Renal cortex interstitium (tissue), 11 donors: ENCODE data around the gene GRIA1. TPM values are rescaled to one million over a fixed set of nuclear protein-coding genes. Genes with fewer than 3 reads are reported as not detected.

Source experiments
- DNase-seq, 11 donors: peaks; one replicate each; pipeline ENCODE4 v3.0.0-alpha.2; 2013; ENCODE audit warnings: low read depth in 9 of 11, low spot score in 4 of 11; ENCODE audit errors: extremely low read depth in 1 of 11
- polyA plus RNA-seq, 3 donors: library from polyadenylated mRNA; unstranded; fragments of 120-200 nt; gene quantifications; one replicate each; pipeline ENCODE4 v1.2.1, GENCODE V29; 2013; ENCODE audit not compliant: insufficient read length in 3 of 3

Gene GRIA1
- polyA plus RNA-seq, 3 donors = 2.4 to 3.6 (median 3.4) TPM

GRCh38 chr5:153584960-153585359 lies 94.5 kb downstream of the GRIA1 start:
- DNase-seq = no peak

DNA sequence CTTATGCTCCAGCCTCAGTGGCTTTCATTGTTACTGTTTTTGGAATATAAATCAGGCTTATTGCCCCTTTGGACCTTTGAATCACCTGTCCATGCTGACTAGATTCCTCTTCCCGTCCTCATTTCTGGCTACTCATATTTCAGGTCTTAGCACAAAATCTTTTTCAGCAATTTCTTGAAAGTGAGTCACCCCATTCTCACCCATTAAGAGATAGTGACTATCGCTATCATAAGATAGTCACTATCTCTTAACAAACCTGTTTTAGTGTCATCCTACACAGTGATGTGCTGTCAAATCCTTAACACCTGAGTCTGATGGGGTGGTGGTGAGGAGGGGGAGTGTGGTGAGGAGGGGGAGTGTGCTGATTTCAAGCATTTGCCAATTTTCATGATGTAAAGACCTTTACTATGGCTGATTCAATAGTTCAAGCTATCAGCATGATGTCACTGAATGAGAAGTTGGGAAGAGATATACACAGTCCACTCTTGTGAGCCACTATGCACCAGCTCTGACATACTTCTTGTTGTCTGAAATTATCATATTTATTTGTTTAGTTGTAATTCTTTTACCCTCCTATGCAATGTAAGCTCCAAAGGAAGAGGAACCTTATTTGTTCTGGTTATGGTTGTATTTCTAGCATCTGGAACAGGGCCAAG lies 95.3 kb downstream of the GRIA1 start:
- no peak for DNase-seq

- DNase-seq = peak in 1 of 11 donors; percentile 4
Measured at GRCh38 chr5:153592081-153592480, 101.6 kb downstream of the GRIA1 start.

- no peak for DNase-seq
Measured at GRCh38 chr5:153594785-153595184, 104.3 kb downstream of the GRIA1 start.

GRCh38 chr5:153598099-153598498 lies 107.6 kb downstream of the GRIA1 start:
- no peak for DNase-seq

- no peak for DNase-seq
Measured at GRCh38 chr5:153601377-153601776, 110.9 kb downstream of the GRIA1 start.

DNA sequence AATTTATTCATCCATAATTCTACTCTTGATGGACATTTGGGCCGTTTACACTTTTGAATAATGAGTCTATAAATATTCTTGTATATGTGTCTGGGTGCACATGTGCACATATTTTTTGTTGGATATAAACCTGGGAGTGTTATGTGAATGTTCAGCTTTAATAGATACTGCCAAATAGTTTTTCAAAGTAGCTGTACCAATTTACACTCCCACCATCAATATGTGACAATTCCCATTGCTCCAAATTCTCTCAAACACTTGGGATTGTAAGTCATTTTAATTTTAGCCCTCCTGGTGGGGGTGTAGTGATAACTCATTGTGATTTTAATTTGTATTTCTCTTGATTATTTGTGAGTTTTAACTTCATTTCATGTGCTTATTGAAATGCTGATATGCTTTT lies 114.9 kb downstream of the GRIA1 start:
- DNase-seq = no peak

GRCh38 chr5:153610009-153610408 lies 119.5 kb downstream of the GRIA1 start:
- no peak for DNase-seq

- no peak for DNase-seq
Measured at GRCh38 chr5:153610811-153611210, 120.3 kb downstream of the GRIA1 start.

- DNase-seq = no peak
Measured at GRCh38 chr5:153613144-153613543, 122.7 kb downstream of the GRIA1 start.

- no peak for DNase-seq
Measured at GRCh38 chr5:153613672-153614071, 123.2 kb downstream of the GRIA1 start.

GRCh38 chr5:153617190-153617589 lies 126.7 kb downstream of the GRIA1 start:
- no peak for DNase-seq

DNA sequence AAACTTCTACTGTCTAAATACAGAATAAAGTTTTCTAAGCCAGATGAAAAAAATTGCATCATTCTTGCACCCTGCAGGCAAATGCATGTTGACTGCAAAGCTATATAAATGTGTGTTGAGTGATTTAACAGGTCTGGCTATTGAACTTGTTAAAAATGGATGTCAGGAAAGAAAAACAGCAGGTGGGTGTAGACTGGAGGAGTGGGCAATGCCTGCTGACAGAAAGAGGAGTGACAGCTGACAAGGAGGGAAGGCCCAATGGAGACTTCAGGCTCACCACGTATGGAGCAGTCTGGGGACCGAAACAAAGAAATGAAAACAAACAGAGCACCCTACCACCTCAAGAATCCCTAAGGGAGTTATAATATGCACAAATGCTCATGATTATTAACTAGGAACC lies 127.8 kb downstream of the GRIA1 start:
- no peak for DNase-seq

- DNase-seq = no peak
Measured at GRCh38 chr5:153618867-153619266, 128.4 kb downstream of the GRIA1 start.

DNA sequence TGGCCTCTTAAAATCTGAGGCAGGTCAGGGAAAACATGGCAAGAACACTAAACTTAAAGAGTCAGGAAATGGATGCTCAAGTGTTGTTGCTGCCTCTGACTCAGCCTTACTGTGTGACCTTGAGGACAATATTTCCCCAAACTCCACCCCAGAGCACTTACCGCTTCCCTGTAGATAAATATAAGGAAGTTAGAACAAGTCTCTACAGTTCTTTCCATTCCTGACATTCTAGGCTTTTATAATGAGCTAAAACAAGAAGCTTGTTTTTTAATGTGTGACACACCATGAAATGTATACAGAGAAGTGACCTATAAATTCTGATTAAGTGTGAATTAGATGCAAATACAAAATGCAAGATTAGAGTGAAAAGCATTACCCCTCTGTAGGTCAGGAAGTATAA lies 129.3 kb downstream of the GRIA1 start:
- no peak for DNase-seq

GRCh38 chr5:153623124-153623523 lies 132.7 kb downstream of the GRIA1 start:
- no peak for DNase-seq

GRCh38 chr5:153623751-153624450 lies 133.4 kb downstream of the GRIA1 start:
- no peak for DNase-seq

DNA sequence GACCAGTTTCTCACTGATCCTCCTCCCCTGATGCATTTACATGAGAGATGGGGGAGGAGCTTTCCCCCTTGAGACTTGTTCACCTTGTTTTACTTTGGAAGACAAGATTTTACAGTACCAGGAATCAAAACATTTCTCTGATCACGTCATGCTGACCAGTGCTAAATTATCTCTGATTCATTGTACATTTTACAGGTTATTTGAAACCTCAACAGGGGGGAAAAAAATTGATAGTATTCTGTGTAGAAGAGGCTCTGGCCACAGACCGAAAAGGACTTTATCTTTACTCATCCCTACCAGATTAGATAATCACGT lies 133.9 kb downstream of the GRIA1 start:
- DNase-seq = no peak

GRCh38 chr5:153625826-153626354 lies 135.4 kb downstream of the GRIA1 start:
- DNase-seq = no peak

GRCh38 chr5:153626836-153627235 lies 136.4 kb downstream of the GRIA1 start:
- DNase-seq = no peak
